SJCRH30 (cell line): ENCODE measurements around the gene JARID2. TPM values are rescaled to one million over a fixed set of nuclear protein-coding genes. Genes with fewer than 3 reads are reported as not detected.

Experiments
- DNase-seq, 2 experiments: peaks; one replicate each; pipeline ENCODE4 v3.0.0-alpha.2; 2015 to 2020
- H3K27ac ChIP-seq: fragments of 250-450 bp; sonication (Bioruptor Pico); 2 replicates; pipeline ENCODE4 v1.5.1; 2020; ENCODE audit warnings: mild to moderate bottlenecking, moderate library complexity
- H3K27me3 ChIP-seq: fragments of 250-450 bp; sonication (Bioruptor Pico); 2 replicates; pipeline ENCODE4 v1.5.1; 2020; ENCODE audit warnings: mild to moderate bottlenecking, moderate library complexity
- H3K36me3 ChIP-seq: fragments of 250-450 bp; sonication (Bioruptor Pico); 2 replicates; pipeline ENCODE4 v1.5.1; 2020; ENCODE audit warnings: mild to moderate bottlenecking, moderate library complexity
- H3K4me1 ChIP-seq: fragments of 250-450 bp; sonication (Bioruptor Pico); 2 replicates; pipeline ENCODE4 v1.5.1; 2020; ENCODE audit warnings: mild to moderate bottlenecking, moderate library complexity
- H3K4me3 ChIP-seq: fragments of 250-450 bp; sonication (Bioruptor Pico); 2 replicates; pipeline ENCODE4 v1.5.1; 2020; ENCODE audit warnings: mild to moderate bottlenecking, moderate library complexity
- H3K9me3 ChIP-seq: fragments of 250-450 bp; sonication (Bioruptor Pico); replicated peaks from 2 replicates; pipeline ENCODE4 v1.5.1; 2020; ENCODE audit warnings: mild to moderate bottlenecking, moderate library complexity
- total RNA-seq: library from RNA; depleted of rRNA; stranded (reverse); fragments of >200 nt; shearing (Covaris generic); gene quantifications from 2 replicates; pipeline ENCODE4 v1.2.3, GENCODE V29; 2014

The JARID2 gene
- total RNA-seq, 1 experiment from 2014 or later: 18.5 TPM

GRCh38 chr6:15346315-15346714 is 100.4 kb downstream of the JARID2 start:
- Histone ChIP-seq H3K36me3 (no peaks in the 10 kb centered on the region), H3K4me1 (peaks cover 10% of the 10 kb centered on the region), H3K9me3 (no peaks in the 10 kb centered on the region), H3K4me3 (no peak overlapping the region), H3K27me3 (no peaks in the 10 kb centered on the region), H3K27ac (no peak overlapping the region)
- DNase-seq: no peak

GRCh38 chr6:15348528-15348927 is 102.7 kb downstream of the JARID2 start:
- Histone ChIP-seq H3K27ac (no peak overlapping the region), H3K4me1 (peaks cover 10% of the 10 kb centered on the region), H3K27me3 (no peaks in the 10 kb centered on the region), H3K9me3 (no peaks in the 10 kb centered on the region), H3K36me3 (no peaks in the 10 kb centered on the region), H3K4me3 (no peak overlapping the region)
- DNase-seq: no peak

GRCh38 chr6:15349379-15349778 is 103.5 kb downstream of the JARID2 start:
- no peaks in the 10 kb centered on the region for H3K36me3 ChIP-seq
- no peak for DNase-seq
- no peak overlapping the region for H3K4me3 ChIP-seq
- peaks cover 10% of the 10 kb centered on the region for H3K4me1 ChIP-seq
- no peaks in the 10 kb centered on the region for H3K9me3 ChIP-seq
- no peak overlapping the region for H3K27ac ChIP-seq
- no peaks in the 10 kb centered on the region for H3K27me3 ChIP-seq

GRCh38 chr6:15350386-15351083 is 104.7 kb downstream of the JARID2 start:
- Histone ChIP-seq H3K4me3 (no peak overlapping the region), H3K27ac (no peak overlapping the region), H3K4me1 (peaks cover 8% of the 10 kb centered on the region), H3K27me3 (no peaks in the 10 kb centered on the region), H3K9me3 (no peaks in the 10 kb centered on the region), H3K36me3 (no peaks in the 10 kb centered on the region)
- no peak for DNase-seq

- DNase-seq: no peak
- Histone ChIP-seq H3K4me1 (no peaks in the 10 kb centered on the region), H3K9me3 (no peaks in the 10 kb centered on the region), H3K27me3 (no peaks in the 10 kb centered on the region), H3K27ac (no peak overlapping the region), H3K4me3 (no peak overlapping the region), H3K36me3 (no peaks in the 10 kb centered on the region)
Observed at GRCh38 chr6:15351631-15352030, 105.8 kb downstream of the JARID2 start.

GRCh38 chr6:15352220-15352619 is 106.4 kb downstream of the JARID2 start:
- Histone ChIP-seq H3K4me1 (no peaks in the 10 kb centered on the region), H3K27me3 (no peaks in the 10 kb centered on the region), H3K27ac (no peak overlapping the region), H3K9me3 (no peaks in the 10 kb centered on the region), H3K36me3 (no peaks in the 10 kb centered on the region), H3K4me3 (no peak overlapping the region)
- no peak for DNase-seq

GRCh38 chr6:15352845-15353244 is 107.0 kb downstream of the JARID2 start:
- Histone ChIP-seq H3K27me3 (no peaks in the 10 kb centered on the region), H3K27ac (no peak overlapping the region), H3K36me3 (no peaks in the 10 kb centered on the region), H3K4me1 (no peaks in the 10 kb centered on the region), H3K4me3 (no peak overlapping the region), H3K9me3 (no peaks in the 10 kb centered on the region)
- DNase-seq: no peak

GRCh38 chr6:15355683-15356099 is 109.8 kb downstream of the JARID2 start:
- Histone ChIP-seq H3K27me3 (no peaks in the 10 kb centered on the region), H3K27ac (no peak overlapping the region), H3K4me3 (no peak overlapping the region), H3K36me3 (no peaks in the 10 kb centered on the region), H3K9me3 (no peaks in the 10 kb centered on the region), H3K4me1 (no peaks in the 10 kb centered on the region)
- DNase-seq: peak in 1 of 2 experiments; percentile 7

GRCh38 chr6:15356179-15356578 is 110.3 kb downstream of the JARID2 start:
- no peaks in the 10 kb centered on the region for H3K4me1 ChIP-seq
- no peak for DNase-seq

GRCh38 chr6:15356937-15357336 is 111.1 kb downstream of the JARID2 start:
- Histone ChIP-seq H3K9me3 (no peaks in the 10 kb centered on the region), H3K4me3 (no peak overlapping the region), H3K27me3 (no peaks in the 10 kb centered on the region), H3K4me1 (no peaks in the 10 kb centered on the region), H3K36me3 (no peaks in the 10 kb centered on the region), H3K27ac (no peak overlapping the region)
- no peak for DNase-seq

More at GRCh38 chr6:15356179-15356578, 110.3 kb downstream of the JARID2 start:
- H3K9me3 ChIP-seq: no peaks in the 10 kb centered on the region
- H3K27ac ChIP-seq: no peak overlapping the region
- no peak overlapping the region for H3K4me3 ChIP-seq
- no peaks in the 10 kb centered on the region for H3K27me3 ChIP-seq
- no peaks in the 10 kb centered on the region for H3K36me3 ChIP-seq

- H3K4me3 ChIP-seq: no peak overlapping the region
- H3K4me1 ChIP-seq: no peaks in the 10 kb centered on the region
- no peaks in the 10 kb centered on the region for H3K27me3 ChIP-seq
- no peaks in the 10 kb centered on the region for H3K9me3 ChIP-seq
- H3K27ac ChIP-seq: no peak overlapping the region
- DNase-seq: no peak
- H3K36me3 ChIP-seq: no peaks in the 10 kb centered on the region
Observed at GRCh38 chr6:15357782-15358181, 111.9 kb downstream of the JARID2 start.

- H3K27me3 ChIP-seq: no peaks in the 10 kb centered on the region
- H3K4me1 ChIP-seq: no peaks in the 10 kb centered on the region
- no peaks in the 10 kb centered on the region for H3K9me3 ChIP-seq
- no peak for DNase-seq
- no peak overlapping the region for H3K27ac ChIP-seq
- no peaks in the 10 kb centered on the region for H3K36me3 ChIP-seq
- no peak overlapping the region for H3K4me3 ChIP-seq
Observed at GRCh38 chr6:15358579-15359327, 112.9 kb downstream of the JARID2 start.

GRCh38 chr6:15359335-15359862 is 113.5 kb downstream of the JARID2 start:
- no peak overlapping the region for H3K27ac ChIP-seq
- H3K4me1 ChIP-seq: no peaks in the 10 kb centered on the region
- no peaks in the 10 kb centered on the region for H3K27me3 ChIP-seq
- no peaks in the 10 kb centered on the region for H3K36me3 ChIP-seq
- H3K4me3 ChIP-seq: no peak overlapping the region
- no peaks in the 10 kb centered on the region for H3K9me3 ChIP-seq
- DNase-seq: no peak

- peaks cover 4% of the 10 kb centered on the region; the same call in 1 of the 2 replicates for H3K4me1 ChIP-seq
- H3K9me3 ChIP-seq: no peaks in the 10 kb centered on the region
- no peak for DNase-seq
Observed at GRCh38 chr6:15360300-15360699, 114.4 kb downstream of the JARID2 start.

GRCh38 chr6:15361197-15361596 is 115.3 kb downstream of the JARID2 start:
- Histone ChIP-seq H3K27ac (no peak overlapping the region), H3K4me3 (no peak overlapping the region), H3K9me3 (no peaks in the 10 kb centered on the region), H3K36me3 (no peaks in the 10 kb centered on the region), H3K4me1 (peaks cover 4% of the 10 kb centered on the region; the same call in 1 of the 2 replicates), H3K27me3 (no peaks in the 10 kb centered on the region)
- no peak for DNase-seq

More at GRCh38 chr6:15360300-15360699, 114.4 kb downstream of the JARID2 start:
- no peaks in the 10 kb centered on the region for H3K27me3 ChIP-seq
- H3K4me3 ChIP-seq: no peak overlapping the region
- H3K27ac ChIP-seq: no peak overlapping the region
- no peaks in the 10 kb centered on the region for H3K36me3 ChIP-seq
